22Rv1 (cell line): ENCODE results near the gene CAMTA1.

Experiments
- H3K27ac ChIP-seq: fragments of 450-650 bp; 2 replicates; pipeline ENCODE4 v1.5.1; 2017
- ZFX ChIP-seq: fragments of 450-650 bp; IDR thresholded peaks from 2 replicates; pipeline ENCODE4 v1.6.1; 2017; ENCODE audit warnings: antibody characterized with exemption, borderline replicate concordance
- TF ChIP-seq, protein P1 (sequence below): fragments of 450-650 bp; IDR thresholded peaks from 2 replicates; pipeline ENCODE4 v1.5.1; 2017; ENCODE audit warnings: mild to moderate bottlenecking

CAMTA1 gene

DNA sequence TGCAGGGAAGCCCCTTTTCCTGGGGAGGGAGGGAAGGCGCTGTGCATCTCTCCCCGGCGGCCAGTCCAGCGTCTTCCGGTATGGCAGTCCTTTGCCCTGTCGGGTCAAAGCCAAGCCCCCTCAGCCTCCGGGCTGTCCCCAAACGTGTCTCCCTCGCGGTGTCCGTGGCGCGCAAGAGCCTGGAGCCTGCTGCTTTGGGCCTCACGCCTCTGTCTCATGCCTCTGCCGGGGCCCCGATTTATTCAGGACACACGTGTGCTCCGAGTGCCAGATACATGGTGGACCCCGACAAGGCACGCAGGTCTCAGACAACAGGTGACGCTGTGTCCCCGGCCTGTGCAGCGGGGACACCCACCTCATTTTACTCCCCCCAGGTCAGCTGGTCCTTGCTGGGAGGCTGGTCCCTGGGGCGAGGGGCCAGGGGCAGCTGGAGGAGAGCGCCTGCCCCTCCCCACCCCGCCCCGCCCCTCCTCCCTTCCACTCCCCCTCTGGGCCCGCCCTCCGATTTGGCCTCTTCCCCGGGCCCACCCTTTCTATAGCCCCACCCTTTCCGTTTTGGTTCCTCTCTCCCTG, 176.7 kb downstream of the CAMTA1 start:
- H3K27ac ChIP-seq, result no peak overlapping the region
- TF ChIP-seq, protein P1, sequence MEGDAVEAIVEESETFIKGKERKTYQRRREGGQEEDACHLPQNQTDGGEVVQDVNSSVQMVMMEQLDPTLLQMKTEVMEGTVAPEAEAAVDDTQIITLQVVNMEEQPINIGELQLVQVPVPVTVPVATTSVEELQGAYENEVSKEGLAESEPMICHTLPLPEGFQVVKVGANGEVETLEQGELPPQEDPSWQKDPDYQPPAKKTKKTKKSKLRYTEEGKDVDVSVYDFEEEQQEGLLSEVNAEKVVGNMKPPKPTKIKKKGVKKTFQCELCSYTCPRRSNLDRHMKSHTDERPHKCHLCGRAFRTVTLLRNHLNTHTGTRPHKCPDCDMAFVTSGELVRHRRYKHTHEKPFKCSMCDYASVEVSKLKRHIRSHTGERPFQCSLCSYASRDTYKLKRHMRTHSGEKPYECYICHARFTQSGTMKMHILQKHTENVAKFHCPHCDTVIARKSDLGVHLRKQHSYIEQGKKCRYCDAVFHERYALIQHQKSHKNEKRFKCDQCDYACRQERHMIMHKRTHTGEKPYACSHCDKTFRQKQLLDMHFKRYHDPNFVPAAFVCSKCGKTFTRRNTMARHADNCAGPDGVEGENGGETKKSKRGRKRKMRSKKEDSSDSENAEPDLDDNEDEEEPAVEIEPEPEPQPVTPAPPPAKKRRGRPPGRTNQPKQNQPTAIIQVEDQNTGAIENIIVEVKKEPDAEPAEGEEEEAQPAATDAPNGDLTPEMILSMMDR, result no peak
- TF ChIP-seq ZFX, result no peak

DNA sequence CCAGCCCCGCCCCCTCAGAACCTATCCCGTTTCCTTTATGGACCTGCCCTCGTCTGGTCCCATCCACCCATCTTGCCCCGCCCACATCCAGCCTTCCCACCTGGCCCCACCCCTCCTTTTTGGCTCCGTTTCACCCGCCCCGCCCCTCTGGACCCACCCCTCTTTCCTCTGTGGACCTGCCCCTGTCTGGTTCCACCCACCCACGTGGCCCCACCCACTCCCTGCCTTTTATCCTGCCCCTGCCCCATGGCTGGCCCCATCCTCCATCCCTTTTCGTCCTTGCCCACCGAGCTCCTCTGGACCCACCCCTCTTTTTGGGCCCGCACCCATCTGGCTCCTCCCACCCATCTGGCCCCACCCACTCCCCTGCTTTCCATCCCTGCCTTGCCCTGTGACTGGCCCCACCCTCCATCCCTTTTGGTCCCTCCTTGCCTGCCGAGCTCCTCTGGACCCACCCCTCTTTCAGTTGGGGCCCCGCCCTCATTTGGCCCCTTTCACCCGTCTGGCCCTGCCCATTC, 177.3 kb downstream of the CAMTA1 start:
- TF ChIP-seq ZFX, result no peak
- TF ChIP-seq, protein P1, result no peak
- H3K27ac ChIP-seq, result no peak overlapping the region

DNA sequence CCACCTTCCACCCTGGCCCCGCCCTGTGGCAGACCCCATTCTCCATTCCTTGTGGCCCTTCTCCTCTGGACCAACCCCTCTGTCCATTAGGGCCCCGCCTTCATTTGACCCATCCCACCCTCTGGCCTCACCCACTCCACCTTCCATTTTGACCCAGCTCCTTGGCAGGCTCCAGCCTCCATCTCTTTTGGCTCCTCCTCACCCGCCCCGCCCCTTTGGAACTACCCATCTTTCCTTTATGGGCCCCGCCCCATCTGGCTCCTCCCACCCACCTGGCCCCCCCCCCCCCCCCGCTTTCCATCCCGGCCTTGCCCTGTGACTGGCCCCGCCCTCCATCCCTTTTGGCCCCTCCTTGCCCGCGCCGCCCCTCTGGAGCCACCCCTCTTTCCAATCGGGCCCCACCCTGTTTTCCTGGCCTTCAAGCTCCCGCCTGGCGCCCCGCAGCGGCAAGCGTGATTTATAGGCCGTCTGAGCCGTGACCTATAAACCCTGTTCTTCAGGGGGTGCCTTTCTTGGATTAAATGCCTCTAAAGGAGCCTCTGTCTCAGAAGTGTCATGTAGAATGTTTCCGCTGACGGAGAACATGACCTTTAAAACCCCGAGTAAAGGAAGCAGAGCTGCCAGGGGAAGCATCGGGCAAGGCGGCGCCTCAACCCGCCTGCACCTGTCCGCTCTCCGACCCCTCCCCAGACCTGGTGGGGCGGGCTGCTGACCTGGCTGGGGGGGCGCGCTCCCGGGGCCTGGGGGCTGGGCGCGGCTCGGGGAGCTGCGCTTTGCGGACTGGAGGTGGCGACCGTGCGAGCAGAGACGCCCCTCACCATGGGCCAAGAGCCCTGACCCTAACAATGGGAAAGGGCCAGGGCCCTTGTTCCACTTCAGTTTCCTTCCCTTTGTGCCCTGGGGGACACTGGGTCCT, 178.0 kb downstream of the CAMTA1 start:
- no peak for TF ChIP-seq ZFX
- TF ChIP-seq, protein P1, result 0 out of 2 replicates have a peak, but pooled peaks have one; percentile 11
- H3K27ac ChIP-seq, result no peak overlapping the region

DNA sequence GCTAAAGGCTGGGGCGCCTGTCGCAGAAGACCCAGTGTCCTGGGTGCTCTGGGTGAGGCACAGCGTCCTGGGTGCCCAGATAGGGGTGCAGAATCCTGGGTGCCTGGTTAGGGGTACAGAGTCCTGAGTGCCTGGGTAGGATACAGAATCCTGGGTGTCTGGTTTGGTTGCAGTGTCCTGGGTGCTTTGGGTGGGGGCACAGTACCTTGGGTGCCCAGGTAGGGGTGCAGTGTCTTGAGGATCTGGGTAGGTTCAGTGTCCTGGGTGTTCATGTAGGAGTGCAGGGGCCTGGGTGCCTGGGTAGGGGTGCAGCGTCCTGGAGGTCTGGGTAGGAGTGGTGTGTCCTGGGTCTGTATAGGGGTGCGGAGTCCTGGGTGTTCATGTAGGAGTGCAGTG, 178.7 kb downstream of the CAMTA1 start:
- no peak overlapping the region for H3K27ac ChIP-seq
- TF ChIP-seq, protein P1, result no peak
- no peak for TF ChIP-seq ZFX

DNA sequence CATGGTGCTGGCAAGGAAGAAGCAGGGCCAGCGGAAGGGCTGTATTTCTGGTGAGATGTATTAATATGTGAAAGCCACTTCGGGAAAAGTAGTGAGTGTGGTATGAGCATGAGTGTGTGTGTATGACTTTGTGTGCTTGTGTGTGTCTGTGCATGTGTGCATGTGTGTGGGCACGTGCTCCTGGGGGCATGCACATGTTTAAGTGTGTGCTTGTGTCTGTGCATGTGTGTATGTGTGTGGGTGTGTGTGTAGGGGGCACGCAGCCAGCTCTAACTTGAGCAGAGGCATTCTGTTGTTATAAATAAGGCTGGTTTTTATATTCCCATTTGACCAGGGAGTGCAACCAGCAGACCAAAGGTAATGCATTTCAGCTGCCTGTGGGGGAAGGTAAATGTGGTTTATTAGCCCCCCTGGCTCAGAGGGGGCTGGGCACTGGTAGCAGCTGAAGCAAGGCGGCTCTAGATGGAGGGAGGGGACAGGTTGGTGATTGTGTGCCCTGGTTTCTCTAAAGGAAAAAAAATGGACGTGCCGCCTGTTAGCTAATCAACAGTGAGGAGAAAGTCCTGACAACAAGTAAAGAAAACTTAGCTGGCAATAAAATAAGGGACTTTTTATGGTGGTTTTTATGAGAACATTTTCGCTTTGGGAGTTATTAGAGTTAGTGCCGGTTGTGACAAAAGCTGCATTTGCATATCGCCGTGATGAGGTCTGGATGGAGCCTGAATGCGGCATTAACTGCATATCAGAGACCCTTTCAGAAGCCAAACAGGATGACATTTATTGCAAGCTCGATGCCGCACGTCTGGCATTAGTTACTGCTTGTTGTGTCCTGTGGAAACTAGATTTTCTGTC, 180.1 kb downstream of the CAMTA1 start:
- no peak for TF ChIP-seq ZFX
- TF ChIP-seq, protein P1, result no peak
- no peak overlapping the region for H3K27ac ChIP-seq

DNA sequence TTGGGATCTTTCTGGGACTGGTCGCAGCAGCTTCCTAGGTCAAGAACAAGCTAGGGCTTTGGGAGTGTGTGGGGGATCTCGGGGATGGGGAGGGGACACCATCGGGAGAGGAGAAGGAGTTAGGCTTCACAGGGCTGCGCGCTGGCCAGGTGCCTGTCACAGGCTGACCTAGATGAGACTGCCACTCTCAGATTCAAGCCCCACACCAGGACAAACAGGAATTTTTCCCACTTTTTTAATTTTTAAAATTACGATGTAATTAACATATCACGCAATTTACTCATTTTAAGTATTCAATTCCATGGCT, 180.6 kb downstream of the CAMTA1 start:
- H3K27ac ChIP-seq, result no peak overlapping the region
- no peak for TF ChIP-seq ZFX
- TF ChIP-seq, protein P1, result no peak
